ENCODE results near the gene OR51E2. TPM values are rescaled to one million over a fixed set of nuclear protein-coding genes. Genes with fewer than 3 reads are reported as not detected.

OR51E2 gene
- total RNA-seq, 3 donors from 2014 or later = not detected

- Histone ChIP-seq H3K9me3 (no peaks in the 10 kb centered on the region), H3K4me1 (no peaks in the 10 kb centered on the region), H3K27ac (no peak overlapping the region), H3K36me3 (no peaks in the 10 kb centered on the region), H3K27me3 (peaks cover 0 to 8% of the 10 kb centered on the region in 2 donors), H3K4me3 (no peak overlapping the region)
- intact Hi-C loops (cut with DNase I; ENCODE audit: low total_unique reads) = no loop called here
- no peak for TF ChIP-seq CTCF (IDR thresholded peaks at IDR 0.05)
- TF ChIP-seq POLR2AphosphoS5 (IDR thresholded peaks at IDR 0.05) = no peak
- no peak for TF ChIP-seq POLR2A (IDR thresholded peaks at IDR 0.05)
- no peak for DNase-seq (ENCODE audit: low spot score in 2 of 2)
Measured at GRCh38 chr11:4641501-4641900, 56.2 kb downstream of the OR51E2 start.

GRCh38 chr11:4639931-4640330 lies 57.7 kb downstream of the OR51E2 start:
- intact Hi-C loops (cut with DNase I; ENCODE audit: low total_unique reads) = no loop called here
- no peaks in the 10 kb centered on the region for H3K9me3 ChIP-seq
- H3K36me3 ChIP-seq = no peaks in the 10 kb centered on the region
- H3K4me3 ChIP-seq = no peak overlapping the region
- TF ChIP-seq POLR2AphosphoS5 (IDR thresholded peaks at IDR 0.05) (no peak), CTCF (IDR thresholded peaks at IDR 0.05) (no peak), POLR2A (IDR thresholded peaks at IDR 0.05) (no peak)
- DNase-seq (ENCODE audit: low spot score in 2 of 2) = no peak
- H3K27me3 ChIP-seq = peaks cover 0 to 12% of the 10 kb centered on the region in 2 donors
- H3K4me1 ChIP-seq = no peaks in the 10 kb centered on the region
- H3K27ac ChIP-seq = no peak overlapping the region

GRCh38 chr11:4637662-4638047 lies 60.0 kb downstream of the OR51E2 start:
- H3K36me3 ChIP-seq = no peaks in the 10 kb centered on the region
- no peaks in the 10 kb centered on the region for H3K4me1 ChIP-seq
- intact Hi-C loops (cut with DNase I; ENCODE audit: low total_unique reads) = no loop called here
- H3K27me3 ChIP-seq = peaks cover 0 to 12% of the 10 kb centered on the region in 2 donors
- no peak for TF ChIP-seq CTCF (IDR thresholded peaks at IDR 0.05)
- TF ChIP-seq POLR2AphosphoS5 (IDR thresholded peaks at IDR 0.05) = no peak
- no peak for TF ChIP-seq POLR2A (IDR thresholded peaks at IDR 0.05)
- no peak overlapping the region for H3K4me3 ChIP-seq
- DNase-seq (ENCODE audit: low spot score in 2 of 2) = no peak
- H3K27ac ChIP-seq = no peak overlapping the region
- H3K9me3 ChIP-seq = no peaks in the 10 kb centered on the region

GRCh38 chr11:4636962-4637661 lies 60.5 kb downstream of the OR51E2 start, which contains the start of gene OR51D1:
Gene OR51D1 (plus strand): TSS chr11:4637477. CDS start chr11:4639791, 2,314 bp downstream.
- intact Hi-C loops (cut with DNase I; ENCODE audit: low total_unique reads) = no loop called here

More at GRCh38 chr11:4636962-4637661, 60.5 kb downstream of the OR51E2 start, which contains the start of gene OR51D1:
- peaks cover 0 to 12% of the 10 kb centered on the region in 2 donors for H3K27me3 ChIP-seq
- no peaks in the 10 kb centered on the region for H3K36me3 ChIP-seq
- no peaks in the 10 kb centered on the region for H3K9me3 ChIP-seq
- peak within 1 kb of the TSS in 2 of 3 donors; percentile 19 to 52 for H3K4me3 ChIP-seq
- no peak for TF ChIP-seq POLR2AphosphoS5 (IDR thresholded peaks at IDR 0.05)
- TF ChIP-seq CTCF (IDR thresholded peaks at IDR 0.05) = peak; percentile 27 to 82 (median 66)
- no peak for TF ChIP-seq POLR2A (IDR thresholded peaks at IDR 0.05)
- no peaks in the 10 kb centered on the region for H3K4me1 ChIP-seq
- H3K27ac ChIP-seq = no peak within 1 kb of the TSS
- DNase-seq (ENCODE audit: low spot score in 2 of 2) = peak; percentile 34 to 70

Measured in breast epithelium (tissue), 4 donors.